ENCODE data around the gene DRAP1.
A peak's percentile ranks its signal among the peaks of the same experiment; 100 is the strongest.

- TF ChIP-seq POLR2A (IDR thresholded peaks at IDR 0.05), result peak; percentile 81
- no peak for TF ChIP-seq CTCF (IDR thresholded peaks at IDR 0.05)
Measured at GRCh38 chr11:65873318-65874156, 45.7 kb upstream of the DRAP1 start.

Data from transverse colon (tissue), 3 donors.